Measurements from ENCODE around the gene CPSF4. TPM values are rescaled to one million over a fixed set of nuclear protein-coding genes. Genes with fewer than 3 reads are reported as not detected.

Gene CPSF4
- total RNA-seq, 1 experiment from 2014 or later = 98.2 TPM

DNA sequence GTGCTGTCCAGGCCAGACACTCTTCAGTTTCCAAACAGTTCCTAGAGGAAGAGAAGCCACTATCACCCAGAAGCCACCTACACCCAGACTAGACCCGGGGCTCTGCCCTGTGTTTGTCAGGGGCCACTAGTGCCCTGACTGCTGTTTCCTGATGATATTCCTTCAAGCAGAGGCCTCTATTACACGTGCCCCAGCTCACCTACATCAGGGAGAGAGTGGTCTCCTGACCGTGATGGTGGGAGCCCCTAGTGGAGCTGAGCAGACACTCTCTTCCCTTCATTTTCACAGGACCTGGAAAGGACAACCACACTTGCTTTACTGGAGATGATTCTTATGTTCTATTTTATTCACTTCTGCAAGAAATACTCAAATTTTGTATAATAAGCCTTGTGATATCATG lies 52.1 kb downstream of the CPSF4 start:
- no peak overlapping the region for H3K27ac ChIP-seq (ENCODE audit: insufficient read length, low read depth, low read length)
- H3K23me2 ChIP-seq (ENCODE audit: insufficient read length, low read depth, low read length, poor library complexity, severe bottlenecking) = no peaks in the 10 kb centered on the region
- no peak overlapping the region for H3K4me2 ChIP-seq (ENCODE audit: insufficient read depth, insufficient read length, low read length)
- peaks cover 13% of the 10 kb centered on the region for H3K9me3 ChIP-seq (ENCODE audit: control insufficient read depth, low read depth, low read length)
- no peak overlapping the region for H4K8ac ChIP-seq (replicated peaks; ENCODE audit: insufficient read length, low read depth, low read length)
- H3T11ph ChIP-seq (ENCODE audit: low read length) = no peak overlapping the region
- Mint-ChIP-seq H3K27me3 (ENCODE audit: low read depth) (no peaks in the 10 kb centered on the region), H3K36me3 (ENCODE audit: insufficient read depth in 1 of 3, low read depth in 3 of 3) (peaks cover 38 to 44% (median 39%) of the 10 kb centered on the region in 3 experiments), H3K9me3 (peaks cover 27% of the 10 kb centered on the region in 2 experiments), H3K4me1 (no peaks in the 10 kb centered on the region), H3K4me3 (no peak overlapping the region), H3K27ac (peak overlapping the region in 1 of 3 experiments; percentile 40; a peak in 1 of 7 replicates)
- H3K23ac ChIP-seq (ENCODE audit: insufficient read length, low read depth, low read length) = no peak overlapping the region
- no CpG with 5 or more reads among the region's 3 CpGs for WGBS (ENCODE audit: extremely low coverage, insufficient read length, low lambda C conversion rate)
- TF ChIP-seq, protein P1, sequence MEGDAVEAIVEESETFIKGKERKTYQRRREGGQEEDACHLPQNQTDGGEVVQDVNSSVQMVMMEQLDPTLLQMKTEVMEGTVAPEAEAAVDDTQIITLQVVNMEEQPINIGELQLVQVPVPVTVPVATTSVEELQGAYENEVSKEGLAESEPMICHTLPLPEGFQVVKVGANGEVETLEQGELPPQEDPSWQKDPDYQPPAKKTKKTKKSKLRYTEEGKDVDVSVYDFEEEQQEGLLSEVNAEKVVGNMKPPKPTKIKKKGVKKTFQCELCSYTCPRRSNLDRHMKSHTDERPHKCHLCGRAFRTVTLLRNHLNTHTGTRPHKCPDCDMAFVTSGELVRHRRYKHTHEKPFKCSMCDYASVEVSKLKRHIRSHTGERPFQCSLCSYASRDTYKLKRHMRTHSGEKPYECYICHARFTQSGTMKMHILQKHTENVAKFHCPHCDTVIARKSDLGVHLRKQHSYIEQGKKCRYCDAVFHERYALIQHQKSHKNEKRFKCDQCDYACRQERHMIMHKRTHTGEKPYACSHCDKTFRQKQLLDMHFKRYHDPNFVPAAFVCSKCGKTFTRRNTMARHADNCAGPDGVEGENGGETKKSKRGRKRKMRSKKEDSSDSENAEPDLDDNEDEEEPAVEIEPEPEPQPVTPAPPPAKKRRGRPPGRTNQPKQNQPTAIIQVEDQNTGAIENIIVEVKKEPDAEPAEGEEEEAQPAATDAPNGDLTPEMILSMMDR (conservative IDR thresholded peaks at IDR 0.05) = peak; percentile 40; the same call in 2 of the 3 replicates
- no peak overlapping the region for H4K91ac ChIP-seq (ENCODE audit: insufficient read length, low read depth, low read length)
- no peak overlapping the region for H2BK20ac ChIP-seq (ENCODE audit: low read depth, low read length, poor library complexity, severe bottlenecking)
- H3K79me1 ChIP-seq (ENCODE audit: insufficient read depth, low read depth, low read length, poor library complexity, severe bottlenecking) = no peaks in the 10 kb centered on the region
- no peaks in the 10 kb centered on the region for H3K79me2 ChIP-seq (ENCODE audit: insufficient read depth, low read length)
- H3K18ac ChIP-seq (ENCODE audit: insufficient read length, low read depth, low read length) = no peak overlapping the region
- H4K20me1 ChIP-seq (ENCODE audit: control insufficient read depth, insufficient read depth, insufficient read length) = no peaks in the 10 kb centered on the region
- H2BK120ac ChIP-seq (ENCODE audit: low read depth, low read length, poor library complexity, severe bottlenecking) = no peak overlapping the region
- H2AFZ ChIP-seq (ENCODE audit: low read length) = no peak overlapping the region
- H3K4ac ChIP-seq (ENCODE audit: low read depth, low read length) = no peak overlapping the region
- no peak overlapping the region for H3K14ac ChIP-seq (ENCODE audit: insufficient read depth, low read length)
- no peak overlapping the region for H3K9ac ChIP-seq (ENCODE audit: extremely low read depth, insufficient read length, low read length)
- H2BK15ac ChIP-seq (ENCODE audit: low read depth, low read length) = no peak overlapping the region
- H3K27me3 ChIP-seq (ENCODE audit: insufficient read depth, low read length) = no peaks in the 10 kb centered on the region
- H3K56ac ChIP-seq (ENCODE audit: insufficient read length, low read depth, low read length) = no peak overlapping the region
- no peak for DNase-seq
- H2BK12ac ChIP-seq (ENCODE audit: insufficient read length, low read depth, low read length) = no peak overlapping the region
- no peaks in the 10 kb centered on the region for H3K4me1 ChIP-seq (ENCODE audit: insufficient read depth, low read length)
- no peak overlapping the region for H4K5ac ChIP-seq (ENCODE audit: insufficient read length, low read depth, low read length)
- H2AK5ac ChIP-seq (ENCODE audit: insufficient read length, low read length) = no peak overlapping the region
- no peak overlapping the region for H2BK5ac ChIP-seq (ENCODE audit: insufficient read length, low read length)

Data from H9 (cell line).